SK-N-SH (cell line): ENCODE data around the gene WFIKKN1. TPM values are rescaled to one million over a fixed set of nuclear protein-coding genes. Genes with fewer than 3 reads are reported as not detected.

Source experiments
- CTCF ChIA-PET: fragments of 300-600, 350-600 bp; formaldehyde crosslinking; extraction: SDS; loops from one replicate; lab custom pipeline; 2021; lab: Yijun Ruan, JAX
- POLR2A ChIA-PET: fragments of 350-600 bp; sonication (Branson Sonifier 250); formaldehyde crosslinking; extraction: SDS; loops from one replicate; lab custom pipeline; 2020; ENCODE audit warnings: antibody characterized with exemption, inconsistent platforms; lab: Yijun Ruan, JAX
- DNase-seq: peaks from one replicate; pipeline ENCODE4 v3.0.0; 2012
- H2AFZ ChIP-seq: fragments of 200-600 bp; sonication (generic); 2 replicates; pipeline ENCODE4 v1.8.1; 2016; ENCODE audit warnings: antibody characterized with exemption, mild to moderate bottlenecking, low read depth
- H3F3A ChIP-seq: fragments of 200-600 bp; sonication (generic); replicated peaks from 2 replicates; pipeline ENCODE3; 2016; ENCODE audit warnings: antibody characterized with exemption, mild to moderate bottlenecking; ENCODE audit not compliant: insufficient read depth
- H3K27ac ChIP-seq, 2 experiments: fragments of 200-500 bp in 1 of 2; fragments of 200-600 bp in 1 of 2; sonication (Bioruptor generic) in 1 of 2; sonication (generic), shearing (Covaris generic) in 1 of 2; 2 replicates each; pipeline versions ENCODE4 v1.5.1 to v1.6.1; 2014 to 2016; ENCODE audit warnings: low read depth in 2 of 2, inconsistent platforms in 1 of 2, low read length in 1 of 2, mild to moderate bottlenecking in 1 of 2, mixed read lengths in 1 of 2
- H3K27me3 ChIP-seq: fragments of 200-600 bp; sonication (generic), shearing (Covaris generic); 2 replicates; pipeline ENCODE4 v1.6.1; 2016; ENCODE audit warnings: mixed run types; ENCODE audit not compliant: insufficient read depth
- H3K36me3 ChIP-seq, 2 experiments: fragments of 200-500 bp in 1 of 2; fragments of 200-600 bp in 1 of 2; sonication (Bioruptor generic) in 1 of 2; sonication (generic) in 1 of 2; replicated peaks in 1 of 2; 2 replicates each; pipeline versions ENCODE3 to v1.5.1; 2014 to 2016; ENCODE audit warnings: low read length in 1 of 2, mild to moderate bottlenecking in 1 of 2; ENCODE audit not compliant: insufficient read depth in 2 of 2, control insufficient read depth in 1 of 2
- H3K4me1 ChIP-seq, 2 experiments: fragments of 200-500 bp in 1 of 2; fragments of 200-600 bp in 1 of 2; sonication (Bioruptor generic) in 1 of 2; sonication (generic), shearing (Covaris generic) in 1 of 2; 2 replicates each; pipeline versions ENCODE4 v1.5.1 to v1.6.1; 2014 to 2016; ENCODE audit warnings: low read depth in 1 of 2, low read length in 1 of 2, mixed run types in 1 of 2; ENCODE audit not compliant: insufficient read depth in 2 of 2, control insufficient read depth in 1 of 2
- H3K4me2 ChIP-seq: fragments of 200-600 bp; sonication (generic), shearing (Covaris generic); 2 replicates; pipeline ENCODE4 v1.6.1; 2017; ENCODE audit warnings: mixed run types
- H3K4me3 ChIP-seq, 2 experiments: fragments of 200-500 bp in 1 of 2; fragments of 200-600 bp in 1 of 2; sonication (Bioruptor generic) in 1 of 2; sonication (generic), shearing (Covaris generic) in 1 of 2; 2 replicates each; pipeline versions ENCODE4 v1.5.1 to v1.8.1; 2014 to 2016; ENCODE audit warnings: low read depth in 2 of 2, inconsistent platforms in 1 of 2, low read length in 1 of 2, mild to moderate bottlenecking in 1 of 2, mixed read lengths in 1 of 2, moderate library complexity in 1 of 2
- H3K79me2 ChIP-seq: fragments of 200-600 bp; sonication (generic); 2 replicates; pipeline ENCODE4 v1.8.1; 2017; ENCODE audit warnings: mild to moderate bottlenecking; ENCODE audit not compliant: insufficient read depth
- H3K9ac ChIP-seq: fragments of 200-600 bp; sonication (generic); 2 replicates; pipeline ENCODE4 v1.6.1; 2017; ENCODE audit warnings: mixed run types
- H3K9me2 ChIP-seq: fragments of 200-600 bp; sonication (generic); 2 replicates; pipeline ENCODE4 v1.6.1; 2017; ENCODE audit warnings: mixed run types
- H3K9me3 ChIP-seq: fragments of 200-600 bp; sonication (generic); 2 replicates; pipeline ENCODE4 v1.6.1; 2017; ENCODE audit warnings: mixed run types, mild to moderate bottlenecking, moderate library complexity
- H4K20me1 ChIP-seq: fragments of 200-600 bp; sonication (generic); 2 replicates; pipeline ENCODE4 v1.6.1; 2017; ENCODE audit warnings: mild to moderate bottlenecking, mixed run types; ENCODE audit not compliant: insufficient read depth
- CHD2 ChIP-seq: fragments of 150-350 bp; IDR thresholded peaks from 2 replicates; pipeline ENCODE4 v1.6.1; 2018; ENCODE audit warnings: low read length; ENCODE audit not compliant: partially characterized antibody
- ELF1 ChIP-seq: IDR thresholded peaks from 2 replicates; pipeline ENCODE4 v1.4.0; 2012
- EP300 ChIP-seq, 2 experiments: IDR thresholded peaks; 2 replicates each; pipeline versions ENCODE4 v1.4.0 to v1.6.1; 2012; ENCODE audit warnings: borderline replicate concordance in 1 of 2, low read depth in 1 of 2, low read length in 1 of 2
- FOSL2 ChIP-seq: IDR thresholded peaks from 2 replicates; pipeline ENCODE4 v1.4.0; 2012; ENCODE audit warnings: low read depth, mild to moderate bottlenecking, moderate library complexity, borderline replicate concordance
- FOXJ3 ChIP-seq: sonication (generic); formaldehyde crosslinking; IDR thresholded peaks from 2 replicates; pipeline ENCODE4 v1.5.1; 2020; ENCODE audit warnings: mild to moderate bottlenecking, missing genetic modification reagents
- FOXM1 ChIP-seq: IDR thresholded peaks from 2 replicates; pipeline ENCODE4 v1.4.0; 2012; ENCODE audit warnings: low read depth, mild to moderate bottlenecking
- GABPA ChIP-seq: IDR thresholded peaks from 2 replicates; pipeline ENCODE4 v1.4.0; 2012; ENCODE audit warnings: low read depth, mild to moderate bottlenecking
- GATA2 ChIP-seq: sonication (generic); formaldehyde crosslinking; IDR thresholded peaks from 2 replicates; pipeline ENCODE4 v1.5.0; 2020; ENCODE audit warnings: mild to moderate bottlenecking, missing genetic modification reagents
- JUND ChIP-seq: IDR thresholded peaks from 2 replicates; pipeline ENCODE4 v1.4.0; 2012
- MXI1 ChIP-seq: IDR thresholded peaks from 2 replicates; pipeline ENCODE4 v1.6.1; 2012; ENCODE audit warnings: mild to moderate bottlenecking, low read depth, low read length, improper control_type of control experiment
- NFIC ChIP-seq: IDR thresholded peaks from 2 replicates; pipeline ENCODE4 v1.4.0; 2012; ENCODE audit warnings: borderline replicate concordance
- NRF1 ChIP-seq: IDR thresholded peaks from 2 replicates; pipeline ENCODE4 v1.6.1; 2012; ENCODE audit warnings: low read depth, mild to moderate bottlenecking, low read length
- POLR2AphosphoS5 ChIP-seq: IDR thresholded peaks from 2 replicates; pipeline ENCODE4 v1.6.1; 2012; ENCODE audit warnings: low read depth, low read length
- RAD21 ChIP-seq: IDR thresholded peaks from 2 replicates; pipeline ENCODE4 v1.6.1; 2012; ENCODE audit warnings: mild to moderate bottlenecking, low read length
- RCOR1 ChIP-seq: fragments of 150-350 bp; IDR thresholded peaks from 2 replicates; pipeline ENCODE4 v1.6.1; 2017; ENCODE audit warnings: antibody characterized with exemption, low read length
- RFX5 ChIP-seq: IDR thresholded peaks from 2 replicates; pipeline ENCODE4 v1.6.1; 2012; ENCODE audit warnings: mild to moderate bottlenecking, improper control_type of control experiment, low read length
- RXRA ChIP-seq: IDR thresholded peaks from 2 replicates; pipeline ENCODE4 v1.4.0; 2012; ENCODE audit warnings: low read depth, mild to moderate bottlenecking, borderline replicate concordance
- SIN3A ChIP-seq: IDR thresholded peaks from 2 replicates; pipeline ENCODE4 v1.6.1; 2012; ENCODE audit warnings: low read depth, mild to moderate bottlenecking, low read length, moderate library complexity, borderline replicate concordance
- TAF1 ChIP-seq: IDR thresholded peaks from 2 replicates; pipeline ENCODE4 v1.6.1; 2012; ENCODE audit warnings: low read depth, mild to moderate bottlenecking, low read length, moderate library complexity, borderline replicate concordance
- TEAD4 ChIP-seq: IDR thresholded peaks from 2 replicates; pipeline ENCODE4 v1.4.0; 2012; ENCODE audit warnings: mild to moderate bottlenecking, borderline replicate concordance; ENCODE audit not compliant: insufficient read depth
- YY1 ChIP-seq: IDR thresholded peaks from 2 replicates; pipeline ENCODE4 v1.4.0; 2012; ENCODE audit warnings: low read depth, mild to moderate bottlenecking
- WGBS: methylation state at CpG from one replicate; pipeline ENCODE4 v1.1.6; 2017; ENCODE audit warnings: low lambda C conversion rate; 5-methylcytosine and 5-hydroxymethylcytosine counted together
- polyA plus RNA-seq, 3 experiments: library from polyadenylated mRNA; depleted of rRNA; stranded (reverse); fragments of >200 nt; gene quantifications; 2 replicates each; pipeline ENCODE4 v1.2.3, GENCODE V29; 2012
- TF ChIP-seq, protein P1 (sequence below): IDR thresholded peaks from 2 replicates; pipeline ENCODE4; 2012
- TF ChIP-seq, protein P2 (sequence below): fragments of 150-350 bp; IDR thresholded peaks from 2 replicates; pipeline ENCODE4 v1.6.1; 2016; ENCODE audit warnings: mild to moderate bottlenecking, low read depth, low read length
- TF ChIP-seq, protein P3 (sequence below): fragments of 150-350 bp; IDR thresholded peaks from 2 replicates; pipeline ENCODE4 v1.6.1; 2017; ENCODE audit warnings: antibody characterized with exemption, low read length, low read depth, borderline replicate concordance
- TF ChIP-seq, protein P4 (sequence below): IDR thresholded peaks from 2 replicates; pipeline ENCODE4 v1.4.0; 2012; ENCODE audit warnings: low read depth
- TF ChIP-seq, protein P5 (sequence below): fragments of 200-600 bp; sonication (generic); IDR thresholded peaks from 2 replicates; pipeline ENCODE4 v1.6.1; 2017; ENCODE audit warnings: antibody characterized with exemption, mild to moderate bottlenecking, moderate library complexity
- TF ChIP-seq, protein P6 (sequence below): IDR thresholded peaks from 2 replicates; pipeline ENCODE4 v1.4.0; 2012; ENCODE audit warnings: low read depth, borderline replicate concordance

WFIKKN1 gene
- polyA plus RNA-seq, 1 of the 3 experiments (the other 2 are of a cell fraction): 0.16 TPM

DNA sequence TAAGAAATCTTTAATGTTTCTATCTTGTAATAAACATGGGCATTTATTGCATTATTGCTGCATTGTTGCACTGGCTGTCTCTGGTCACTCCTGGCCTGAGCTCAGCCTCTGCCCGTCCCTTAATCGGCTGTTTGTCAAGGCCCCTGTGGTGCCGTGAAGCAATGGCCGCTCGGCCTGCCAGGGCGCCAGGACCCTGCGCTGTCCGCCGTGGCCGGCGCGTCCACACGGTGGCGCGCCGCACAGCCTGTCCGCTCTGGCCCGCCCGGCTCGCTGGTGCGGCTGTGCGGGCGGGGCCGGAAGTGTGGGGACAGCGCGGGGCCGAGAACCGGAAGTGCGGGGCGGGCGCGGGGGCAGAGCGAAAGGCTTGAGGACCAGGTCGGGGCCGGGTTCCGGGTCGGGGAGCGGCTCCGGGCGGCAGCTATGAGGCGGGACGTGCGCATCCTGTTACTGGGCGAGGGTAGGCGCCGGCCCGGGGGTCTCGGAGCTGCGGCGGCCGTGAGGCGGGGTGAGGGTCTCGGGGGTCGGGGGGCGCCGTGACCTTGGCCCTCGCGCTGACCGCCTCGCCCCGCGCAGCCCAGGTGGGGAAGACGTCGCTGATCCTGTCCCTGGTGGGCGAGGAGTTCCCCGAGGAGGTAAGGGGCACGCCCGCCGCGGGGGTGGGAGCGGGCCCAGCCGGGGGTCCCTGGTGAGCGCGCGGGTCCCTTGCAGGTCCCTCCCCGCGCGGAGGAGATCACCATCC lies 37.2 kb downstream of the WFIKKN1 start, which contains the start of gene RHOT2:
RHOT2 (plus strand) TSS at position 353 of the 739 bp plus-strand sequence; CDS start at position 421, 68 bp downstream.
- Histone ChIP-seq H3K9ac (peak within 1 kb of the TSS; percentile 88), H3K4me2 (peak within 1 kb of the TSS; percentile 96), H3K79me2 (peaks cover 25% of the 10 kb centered on the region), H3K27ac (peak within 1 kb of the TSS; percentile 56 to 81), H3K36me3 (peaks cover 5 to 42% of the 10 kb centered on the region in 2 experiments), H3K9me2 (no peaks in the 10 kb centered on the region), H3F3A (no peaks in the 10 kb centered on the region), H3K4me1 (peaks cover 0 to 15% of the 10 kb centered on the region in 2 experiments; a peak in 1 of 4 replicates), H3K4me3 (peak within 1 kb of the TSS; percentile 88 to 93), H2AFZ (peak within 1 kb of the TSS; percentile 36; the same call in 1 of the 2 replicates), H4K20me1 (0 out of 2 replicates have a peak, but pooled peaks cover 6% of the 10 kb centered on the region), H3K27me3 (no peaks in the 10 kb centered on the region), H3K9me3 (no peaks in the 10 kb centered on the region)
- peak; percentile 96 for DNase-seq
- POLR2A ChIA-PET: interaction anchor here (0.6 to 1.5 kb wide), 3 partner anchors 11 to 16 kb away, joined by 4 read pairs; partner anchors contain the start of genes JMJD8 and STUB1
- CTCF ChIA-PET: interaction anchor here (0.6 to 6.3 kb wide), 19 partner anchors 8 to 276 kb away, joined by 3 to 69 read pairs (median 5); partner anchors contain the start of genes JMJD8, RHBDL1, WDR24 and WDR90
- under 1% methylated on average over 26 of the region's 78 CpGs for WGBS
- TF ChIP-seq TEAD4: no peak
- TF ChIP-seq, protein P1, sequence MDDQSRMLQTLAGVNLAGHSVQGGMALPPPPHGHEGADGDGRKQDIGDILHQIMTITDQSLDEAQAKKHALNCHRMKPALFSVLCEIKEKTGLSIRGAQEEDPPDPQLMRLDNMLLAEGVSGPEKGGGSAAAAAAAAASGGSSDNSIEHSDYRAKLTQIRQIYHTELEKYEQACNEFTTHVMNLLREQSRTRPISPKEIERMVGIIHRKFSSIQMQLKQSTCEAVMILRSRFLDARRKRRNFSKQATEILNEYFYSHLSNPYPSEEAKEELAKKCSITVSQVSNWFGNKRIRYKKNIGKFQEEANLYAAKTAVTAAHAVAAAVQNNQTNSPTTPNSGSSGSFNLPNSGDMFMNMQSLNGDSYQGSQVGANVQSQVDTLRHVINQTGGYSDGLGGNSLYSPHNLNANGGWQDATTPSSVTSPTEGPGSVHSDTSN: peak; percentile 57
- peak; percentile 95; the same call in 1 of the 2 replicates for TF ChIP-seq SIN3A
- peak; percentile 79 for TF ChIP-seq ELF1
- TF ChIP-seq GABPA: peak; percentile 90
- no peak for TF ChIP-seq FOXJ3
- TF ChIP-seq, protein P2, sequence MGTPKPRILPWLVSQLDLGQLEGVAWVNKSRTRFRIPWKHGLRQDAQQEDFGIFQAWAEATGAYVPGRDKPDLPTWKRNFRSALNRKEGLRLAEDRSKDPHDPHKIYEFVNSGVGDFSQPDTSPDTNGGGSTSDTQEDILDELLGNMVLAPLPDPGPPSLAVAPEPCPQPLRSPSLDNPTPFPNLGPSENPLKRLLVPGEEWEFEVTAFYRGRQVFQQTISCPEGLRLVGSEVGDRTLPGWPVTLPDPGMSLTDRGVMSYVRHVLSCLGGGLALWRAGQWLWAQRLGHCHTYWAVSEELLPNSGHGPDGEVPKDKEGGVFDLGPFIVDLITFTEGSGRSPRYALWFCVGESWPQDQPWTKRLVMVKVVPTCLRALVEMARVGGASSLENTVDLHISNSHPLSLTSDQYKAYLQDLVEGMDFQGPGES: no peak
- peak; percentile 76; the same call in 1 of the 2 replicates for TF ChIP-seq MXI1
- no peak for TF ChIP-seq NFIC
- peak; percentile 77; the same call in 1 of the 2 replicates for TF ChIP-seq POLR2AphosphoS5
- TF ChIP-seq EP300 (IDR thresholded peaks at IDR 0.05; ENCODE audit: borderline replicate concordance in 1 of 2, low read depth in 1 of 2, low read length in 1 of 2): peak; percentile 25 to 30; a peak in 1 of 4 replicates
- TF ChIP-seq, protein P3, sequence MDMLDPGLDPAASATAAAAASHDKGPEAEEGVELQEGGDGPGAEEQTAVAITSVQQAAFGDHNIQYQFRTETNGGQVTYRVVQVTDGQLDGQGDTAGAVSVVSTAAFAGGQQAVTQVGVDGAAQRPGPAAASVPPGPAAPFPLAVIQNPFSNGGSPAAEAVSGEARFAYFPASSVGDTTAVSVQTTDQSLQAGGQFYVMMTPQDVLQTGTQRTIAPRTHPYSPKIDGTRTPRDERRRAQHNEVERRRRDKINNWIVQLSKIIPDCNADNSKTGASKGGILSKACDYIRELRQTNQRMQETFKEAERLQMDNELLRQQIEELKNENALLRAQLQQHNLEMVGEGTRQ: no peak
- TF ChIP-seq, protein P4, sequence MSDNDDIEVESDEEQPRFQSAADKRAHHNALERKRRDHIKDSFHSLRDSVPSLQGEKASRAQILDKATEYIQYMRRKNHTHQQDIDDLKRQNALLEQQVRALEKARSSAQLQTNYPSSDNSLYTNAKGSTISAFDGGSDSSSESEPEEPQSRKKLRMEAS: peak; percentile 61; the same call in 1 of the 2 replicates
- no peak for TF ChIP-seq GATA2
- no peak; the same call in 1 of the 2 replicates for TF ChIP-seq NRF1
- TF ChIP-seq RCOR1: no peak; the same call in 1 of the 2 replicates
- TF ChIP-seq YY1: peak; percentile 83
- TF ChIP-seq RAD21: peak; percentile 44; the same call in 1 of the 2 replicates
- peak; percentile 73 for TF ChIP-seq CHD2
- no peak for TF ChIP-seq RFX5
- TF ChIP-seq JUND: no peak
- TF ChIP-seq RXRA: no peak
- TF ChIP-seq FOSL2: no peak; the same call in 1 of the 2 replicates
- TF ChIP-seq, protein P5, sequence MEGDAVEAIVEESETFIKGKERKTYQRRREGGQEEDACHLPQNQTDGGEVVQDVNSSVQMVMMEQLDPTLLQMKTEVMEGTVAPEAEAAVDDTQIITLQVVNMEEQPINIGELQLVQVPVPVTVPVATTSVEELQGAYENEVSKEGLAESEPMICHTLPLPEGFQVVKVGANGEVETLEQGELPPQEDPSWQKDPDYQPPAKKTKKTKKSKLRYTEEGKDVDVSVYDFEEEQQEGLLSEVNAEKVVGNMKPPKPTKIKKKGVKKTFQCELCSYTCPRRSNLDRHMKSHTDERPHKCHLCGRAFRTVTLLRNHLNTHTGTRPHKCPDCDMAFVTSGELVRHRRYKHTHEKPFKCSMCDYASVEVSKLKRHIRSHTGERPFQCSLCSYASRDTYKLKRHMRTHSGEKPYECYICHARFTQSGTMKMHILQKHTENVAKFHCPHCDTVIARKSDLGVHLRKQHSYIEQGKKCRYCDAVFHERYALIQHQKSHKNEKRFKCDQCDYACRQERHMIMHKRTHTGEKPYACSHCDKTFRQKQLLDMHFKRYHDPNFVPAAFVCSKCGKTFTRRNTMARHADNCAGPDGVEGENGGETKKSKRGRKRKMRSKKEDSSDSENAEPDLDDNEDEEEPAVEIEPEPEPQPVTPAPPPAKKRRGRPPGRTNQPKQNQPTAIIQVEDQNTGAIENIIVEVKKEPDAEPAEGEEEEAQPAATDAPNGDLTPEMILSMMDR: peak; percentile 82
- TF ChIP-seq FOXM1: no peak
- TF ChIP-seq, protein P6, sequence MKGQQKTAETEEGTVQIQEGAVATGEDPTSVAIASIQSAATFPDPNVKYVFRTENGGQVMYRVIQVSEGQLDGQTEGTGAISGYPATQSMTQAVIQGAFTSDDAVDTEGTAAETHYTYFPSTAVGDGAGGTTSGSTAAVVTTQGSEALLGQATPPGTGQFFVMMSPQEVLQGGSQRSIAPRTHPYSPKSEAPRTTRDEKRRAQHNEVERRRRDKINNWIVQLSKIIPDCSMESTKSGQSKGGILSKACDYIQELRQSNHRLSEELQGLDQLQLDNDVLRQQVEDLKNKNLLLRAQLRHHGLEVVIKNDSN: no peak
- TF ChIP-seq TAF1: peak; percentile 90
